Measurements from ENCODE around the gene ST3GAL5. TPM values are rescaled to one million over a fixed set of nuclear protein-coding genes. Genes with fewer than 3 reads are reported as not detected.

ST3GAL5 gene
- total and polyA plus RNA-seq, 12 donors: 2.0 to 11.8 (median 3.8) TPM

DNA sequence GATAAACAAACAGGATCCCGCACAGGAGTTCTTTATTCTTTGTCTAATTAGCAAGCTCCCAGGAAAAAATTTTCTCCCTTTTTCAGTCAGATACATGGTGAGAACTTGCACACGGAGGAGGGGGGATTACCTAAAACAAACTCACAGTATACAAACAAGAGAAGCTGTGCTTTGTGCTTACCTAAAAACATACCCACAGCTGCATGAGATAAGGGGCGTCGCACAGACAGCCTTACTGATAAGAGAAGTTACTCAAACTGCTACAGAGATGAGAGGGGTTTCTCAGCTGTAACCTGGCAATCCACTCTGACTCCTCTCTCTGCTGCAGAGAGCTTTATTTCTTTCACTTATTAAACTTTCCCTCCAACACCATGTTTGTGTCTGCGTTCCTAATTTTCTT lies 32.9 kb upstream of the ST3GAL5 start:
- 69 to 70% methylated on average over 5 of the region's 5 CpGs for WGBS, 2 donors
- Histone ChIP-seq H3K4me1 (peaks cover 0 to 37% (median 23%) of the 10 kb centered on the region in 9 donors), H3K36me3 (no peaks in the 10 kb centered on the region), H3K27me3 (peaks cover 0 to 12% (median 0%) of the 10 kb centered on the region in 7 donors), H3K4me3 (no peak overlapping the region), H3K9me3 (no peaks in the 10 kb centered on the region), H3K27ac (peak overlapping the region in 2 of 10 donors; percentile 4 to 40)
- TF ChIP-seq CTCF (IDR thresholded peaks at IDR 0.05): no peak
- intact Hi-C loops (cut with DNase I): no loop called here
- no peak for ATAC-seq
- DNase-seq: no peak

DNA sequence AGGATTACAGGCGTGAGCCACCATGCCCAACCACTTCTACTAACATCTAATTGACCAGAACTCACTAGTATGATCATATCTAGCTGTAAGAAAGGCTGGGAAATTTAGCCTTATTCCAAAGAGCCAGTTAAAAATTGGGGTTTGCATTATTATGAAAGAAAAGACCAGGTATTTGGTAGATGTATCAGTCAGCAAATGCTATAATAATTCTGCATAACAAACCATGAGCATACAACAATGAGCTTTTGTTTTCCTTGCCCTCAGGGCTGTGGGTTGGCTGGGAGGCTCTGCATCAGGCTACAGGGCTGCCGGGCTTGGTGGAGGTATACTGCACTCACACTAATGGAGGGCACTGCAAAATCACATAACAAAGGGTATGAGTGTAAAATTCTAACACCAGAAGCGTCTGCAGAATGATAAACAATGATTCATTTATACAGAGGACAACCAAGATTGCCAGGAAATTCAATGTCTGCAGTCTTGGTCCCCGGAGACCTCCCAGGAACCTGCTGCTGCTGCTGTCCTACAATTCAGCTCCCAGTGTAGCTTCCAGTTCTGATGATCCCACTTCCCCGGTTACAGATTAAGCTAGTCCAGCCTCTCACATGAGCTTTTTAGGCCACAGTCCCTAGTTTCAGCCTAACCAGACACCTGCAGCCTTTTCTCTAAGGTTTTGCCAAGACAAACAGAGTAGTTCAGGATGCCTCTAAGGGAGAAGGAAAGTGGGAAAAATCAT lies 32.2 kb upstream of the ST3GAL5 start:
- WGBS, 2 donors: 57 to 62% methylated on average over 5 of the region's 5 CpGs
- Histone ChIP-seq H3K27me3 (peaks cover 0 to 12% (median 0%) of the 10 kb centered on the region in 7 donors), H3K9me3 (no peaks in the 10 kb centered on the region), H3K4me1 (peaks cover 0 to 37% (median 23%) of the 10 kb centered on the region in 9 donors), H3K36me3 (no peaks in the 10 kb centered on the region), H3K4me3 (no peak overlapping the region), H3K27ac (peak overlapping the region in 2 of 10 donors; percentile 4 to 40)
- no peak for TF ChIP-seq CTCF (IDR thresholded peaks at IDR 0.05)
- DNase-seq (peak; percentile 29 to 36), ATAC-seq (peak; percentile 30 to 65 (median 47))
- intact Hi-C loops (cut with DNase I): no loop called here

DNA sequence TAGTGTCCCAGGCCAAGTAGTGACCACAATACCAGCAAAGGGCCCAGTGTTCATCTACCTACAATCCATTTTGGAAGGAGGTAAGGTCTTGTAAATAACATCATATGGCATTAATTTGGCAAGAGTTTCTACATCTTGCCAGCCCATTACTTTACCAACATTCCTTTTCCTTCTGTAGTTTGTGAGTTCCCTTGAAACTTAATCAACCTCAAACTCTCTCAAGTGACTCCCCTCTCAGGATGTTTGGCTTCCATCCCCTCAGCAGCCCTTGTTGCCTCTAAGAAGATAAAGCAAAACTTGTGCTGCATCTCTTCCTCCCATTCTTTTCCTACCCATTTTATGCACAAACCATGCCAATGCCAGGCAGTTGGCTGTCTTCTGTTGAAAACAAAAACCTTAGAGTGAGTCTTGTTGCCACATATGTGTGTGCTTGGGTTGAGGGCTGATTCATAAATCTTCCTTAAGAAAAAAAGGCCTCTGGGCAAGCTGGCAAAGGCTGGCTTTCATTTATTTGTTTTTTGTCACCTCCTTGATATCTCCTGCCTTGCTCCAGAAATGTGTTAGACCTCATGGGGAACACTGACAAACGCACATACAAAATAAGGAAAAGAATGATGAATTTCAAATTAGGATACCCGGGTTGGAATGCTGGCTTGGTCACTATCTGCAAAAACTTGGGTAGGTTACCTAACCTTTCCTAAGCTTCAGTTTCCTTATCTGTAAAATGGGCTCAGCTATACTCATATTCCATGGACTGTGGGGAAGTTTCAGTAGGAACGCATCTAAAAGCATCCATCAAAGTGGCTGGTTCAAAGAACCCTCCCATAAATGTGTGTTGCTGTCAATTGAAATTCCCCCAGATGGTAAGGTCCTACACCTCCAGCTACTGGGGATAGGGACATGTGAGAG lies 29.4 kb upstream of the ST3GAL5 start:
- Histone ChIP-seq H3K4me3 (no peak overlapping the region), H3K27ac (no peak overlapping the region), H3K4me1 (peaks cover 0 to 15% (median 10%) of the 10 kb centered on the region in 9 donors), H3K9me3 (no peaks in the 10 kb centered on the region), H3K36me3 (no peaks in the 10 kb centered on the region), H3K27me3 (peaks cover 0 to 12% (median 0%) of the 10 kb centered on the region in 7 donors)
- no peak for DNase-seq
- intact Hi-C loops (cut with DNase I): no loop called here
- 57 to 91% methylated on average over 3 of the region's 3 CpGs for WGBS, 2 donors
- TF ChIP-seq CTCF (IDR thresholded peaks at IDR 0.05): no peak
- ATAC-seq: no peak

DNA sequence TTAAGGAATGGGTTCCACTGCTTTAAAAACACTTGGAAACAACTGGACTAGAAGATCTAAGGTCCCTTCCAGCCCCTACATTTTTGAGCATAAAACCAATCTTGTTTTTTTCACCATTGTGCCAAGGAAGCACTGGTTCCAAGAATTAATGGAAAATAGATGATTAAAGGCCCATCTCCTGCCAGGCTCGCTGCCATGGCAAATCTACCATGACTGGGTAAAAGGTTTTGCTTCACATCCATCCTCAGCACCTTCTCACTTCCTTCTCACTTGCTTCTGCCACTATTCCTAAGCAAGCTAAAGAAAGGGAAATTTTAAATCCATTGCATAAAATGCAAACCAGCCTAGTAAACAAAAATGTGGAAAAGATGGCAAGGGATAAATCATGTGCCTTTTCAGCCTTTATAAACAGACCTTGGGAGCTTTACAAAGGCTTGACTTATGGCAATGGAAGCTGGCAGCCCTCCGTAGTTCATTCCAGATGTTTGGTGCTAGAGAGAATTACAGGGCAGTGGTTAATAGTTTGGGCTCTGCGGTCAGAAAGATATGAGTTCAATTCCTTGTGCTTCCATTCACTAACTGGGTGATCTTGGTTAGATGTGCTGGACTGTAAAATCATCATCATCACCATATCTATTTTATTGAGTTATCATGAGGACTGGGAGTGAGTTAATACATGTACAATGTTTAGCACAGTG lies 27.0 kb upstream of the ST3GAL5 start:
- WGBS, 2 donors: 91 to 98% methylated on average over 3 of the region's 3 CpGs
- TF ChIP-seq CTCF (IDR thresholded peaks at IDR 0.05): no peak
- ATAC-seq (no peak), DNase-seq (no peak)
- intact Hi-C loops (cut with DNase I): no loop called here
- Histone ChIP-seq H3K27ac (no peak overlapping the region), H3K27me3 (peaks cover 0 to 8% (median 0%) of the 10 kb centered on the region in 7 donors), H3K4me1 (peaks cover 0 to 9% (median 3%) of the 10 kb centered on the region in 9 donors), H3K4me3 (no peak overlapping the region), H3K9me3 (no peaks in the 10 kb centered on the region), H3K36me3 (no peaks in the 10 kb centered on the region)

Measured in heart right ventricle (tissue), 16 donors.